Measurements from ENCODE around the gene GPC3. TPM values are rescaled to one million over a fixed set of nuclear protein-coding genes. Genes with fewer than 3 reads are reported as not detected.

Gene GPC3
- total RNA-seq, 1 experiment from 2014 or later: 0.98 TPM

- Histone ChIP-seq H3K27me3 (ENCODE audit: insufficient read depth, low read length) (no peaks in the 10 kb centered on the region), H2AFZ (ENCODE audit: low read depth, low read length, poor library complexity, severe bottlenecking) (no peak overlapping the region), H3K36me3 (ENCODE audit: control insufficient read depth in 1 of 2, insufficient read depth in 2 of 2, low read length in 2 of 2) (no peaks in the 10 kb centered on the region), H3K27ac (ENCODE audit: low read depth, low read length) (no peak overlapping the region), H3K79me2 (ENCODE audit: insufficient read depth, low read length) (no peaks in the 10 kb centered on the region), H4K20me1 (ENCODE audit: insufficient read depth) (no peaks in the 10 kb centered on the region), H3K4me2 (ENCODE audit: low read length) (no peak overlapping the region), H3K4me1 (ENCODE audit: control insufficient read depth in 1 of 2, insufficient read depth in 2 of 2, low read length in 2 of 2) (no peaks in the 10 kb centered on the region), H3K9ac (ENCODE audit: low read length) (no peak overlapping the region), H3K9me2 (ENCODE audit: insufficient read depth) (no peaks in the 10 kb centered on the region), H3K4me3 (replicated peaks in 1 of 2; ENCODE audit: low read depth in 1 of 2, low read length in 2 of 2) (no peak overlapping the region), H3K9me3 (ENCODE audit: control insufficient read depth in 1 of 2, insufficient read depth in 1 of 2, low read depth in 1 of 2, low read length in 2 of 2) (no peaks in the 10 kb centered on the region)
- intact Hi-C loops (cut with micrococcal nuclease): no loop called here
- DNase-seq (ENCODE audit: low read depth, low spot score): no peak
- RAD21 ChIA-PET (ENCODE audit: low non-redundant PET in 1 of 2, low total read pairs in 2 of 2, uncharacterized antibody in 2 of 2, unreplicated experiment in 2 of 2): no interaction called here
- TF ChIP-seq ELF1 (IDR thresholded peaks at IDR 0.05; ENCODE audit: borderline replicate concordance, low read depth) (no peak), FOSL1 (IDR thresholded peaks at IDR 0.05; ENCODE audit: low read depth) (no peak), SRF (IDR thresholded peaks at IDR 0.05; ENCODE audit: low read depth) (no peak), ZFX (IDR thresholded peaks at IDR 0.05) (no peak), MAX (IDR thresholded peaks at IDR 0.05) (no peak), SP1 (IDR thresholded peaks at IDR 0.05; ENCODE audit: low read depth) (no peak), REST (IDR thresholded peaks at IDR 0.05; ENCODE audit: low read depth) (no peak), CBX3 (IDR thresholded peaks at IDR 0.05; ENCODE audit: low read depth) (no peak), ATF3 (IDR thresholded peaks at IDR 0.05) (no peak), EGR1 (IDR thresholded peaks at IDR 0.05; ENCODE audit: low read depth) (no peak), TCF7L2 (IDR thresholded peaks at IDR 0.05; ENCODE audit: borderline replicate concordance, extremely low read depth, insufficient read depth, insufficient read length) (no peak)
- ATAC-seq: no peak
- no TSS peak for BruUV-seq (replicated peaks)
- CTCF ChIA-PET: no interaction called here
- POLR2A ChIA-PET: no interaction called here
Measured at GRCh38 chrX:133513123-133513522, 472.3 kb downstream of the GPC3 start.
